H1 (cell line): ENCODE results near the gene KCNMA1.

Source experiments
- CBX5 ChIP-seq: fragments of 300-800, 300-1000 bp; sonication (generic); IDR thresholded peaks from 2 replicates; pipeline ENCODE4 v1.7.1; 2016; ENCODE audit warnings: antibody characterized with exemption, low read length, low read depth
- CHD2 ChIP-seq: IDR thresholded peaks from 2 replicates; pipeline ENCODE4 v1.6.1; 2012; ENCODE audit warnings: low read length, improper control_type of control experiment
- CTCF ChIP-seq, 3 experiments: IDR thresholded peaks; 1 replicate in 2 of 3; 2 replicates in 1 of 3; pipeline versions ENCODE4 v1.5.1 to v1.6.1; 2011; ENCODE audit warnings: low read length in 3 of 3, mild to moderate bottlenecking in 3 of 3, inconsistent platforms in 2 of 3, low read depth in 1 of 3, moderate library complexity in 1 of 3; ENCODE audit not compliant: insufficient read depth in 1 of 3; ENCODE audit errors: control extremely low read depth in 1 of 3
- EP300 ChIP-seq, 2 experiments: IDR thresholded peaks; 1 replicate in 1 of 2; 2 replicates in 1 of 2; pipeline ENCODE4 v1.6.1; 2011 to 2012; ENCODE audit warnings: low read depth in 2 of 2, low read length in 2 of 2, mild to moderate bottlenecking in 2 of 2, borderline replicate concordance in 1 of 2, inconsistent platforms in 1 of 2, moderate library complexity in 1 of 2
- JUN ChIP-seq: IDR thresholded peaks from 2 replicates; pipeline ENCODE4 v1.6.1; 2011; ENCODE audit warnings: low read depth, mild to moderate bottlenecking, improper control_type of control experiment, low read length
- MAX ChIP-seq: IDR thresholded peaks from 2 replicates; pipeline ENCODE4 v1.6.1; 2012; ENCODE audit warnings: inconsistent platforms
- PHF8 ChIP-seq: fragments of 200-600 bp; sonication (generic); conservative IDR thresholded peaks from 2 replicates; pipeline ENCODE4 v1.7.1; 2012; ENCODE audit warnings: low read depth, mild to moderate bottlenecking, inconsistent platforms, low read length, moderate library complexity
- POLR2A ChIP-seq, 2 experiments: IDR thresholded peaks; 1 replicate in 1 of 2; 2 replicates in 1 of 2; pipeline ENCODE4 v1.6.1; 2011; ENCODE audit warnings: low read depth in 2 of 2, low read length in 2 of 2, mild to moderate bottlenecking in 2 of 2; ENCODE audit errors: control extremely low read depth in 1 of 2
- RFX5 ChIP-seq: IDR thresholded peaks from 2 replicates; pipeline ENCODE4 v1.6.1; 2011; ENCODE audit warnings: low read depth, low read length, improper control_type of control experiment, borderline replicate concordance
- SIRT6 ChIP-seq: IDR thresholded peaks from one replicate; pipeline ENCODE4 v1.7.1; 2012; ENCODE audit warnings: low read length, inconsistent platforms
- SP1 ChIP-seq: IDR thresholded peaks from 2 replicates; pipeline ENCODE4 v1.6.1; 2011; ENCODE audit warnings: low read depth, low read length
- USF2 ChIP-seq: IDR thresholded peaks from 2 replicates; pipeline ENCODE4 v1.6.1; 2011; ENCODE audit warnings: low read length, improper control_type of control experiment
- ZNF274 ChIP-seq: IDR thresholded peaks from 2 replicates; pipeline ENCODE4 v1.7.0; 2012; ENCODE audit warnings: low read length, borderline replicate concordance; ENCODE audit errors: extremely low read depth

DNA sequence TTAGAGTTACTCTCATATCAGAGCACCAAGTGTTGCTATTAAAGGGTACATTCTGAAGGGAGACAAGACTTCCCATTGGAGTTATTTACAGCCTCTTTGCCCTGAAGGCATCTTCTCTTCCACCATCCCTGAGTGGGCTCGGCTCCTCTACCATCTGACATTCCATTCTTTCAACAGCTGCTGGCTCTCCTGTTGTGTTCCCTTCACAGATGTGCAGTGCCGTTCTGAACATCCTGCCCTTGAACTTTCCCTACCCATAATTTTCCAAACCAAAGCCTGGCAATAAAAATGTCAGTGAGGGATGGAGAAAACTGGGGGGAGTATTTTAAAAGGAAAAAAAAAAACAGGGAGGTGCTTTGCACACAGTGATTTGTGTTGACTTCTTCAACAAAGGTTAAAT is 392.9 kb downstream of the KCNMA1 start:
- TF ChIP-seq USF2 = no peak
- no peak for TF ChIP-seq CBX5
- no peak for TF ChIP-seq MAX
- no peak for TF ChIP-seq SIRT6
- no peak for TF ChIP-seq SP1
- TF ChIP-seq RFX5 = no peak
- no peak for TF ChIP-seq CTCF (IDR thresholded peaks at IDR 0.05; ENCODE audit: control extremely low read depth in 1 of 3, insufficient read depth in 1 of 3, low read depth in 1 of 3, low read length in 3 of 3)
- no peak for TF ChIP-seq JUN
- TF ChIP-seq EP300 (IDR thresholded peaks at IDR 0.05; ENCODE audit: borderline replicate concordance in 1 of 2, low read depth in 2 of 2, low read length in 2 of 2) = no peak
- TF ChIP-seq CHD2 = no peak
- no peak for TF ChIP-seq POLR2A (IDR thresholded peaks at IDR 0.05; ENCODE audit: control extremely low read depth in 1 of 2, low read depth in 2 of 2, low read length in 2 of 2)
- no peak for TF ChIP-seq ZNF274
- no peak for TF ChIP-seq PHF8
